Endothelial cell of umbilical vein (primary cell): ENCODE measurements around the gene ZNF319. TPM values are rescaled to one million over a fixed set of nuclear protein-coding genes. Genes with fewer than 3 reads are reported as not detected.

Experiments used
- BruUV-seq: library from RNA; stranded (reverse); fragments of 400-500 nt; replicated peaks from 2 replicates; lab custom pipeline; 2021; lab: Mats Ljungman, UMichigan
- CTCF ChIA-PET: fragments of 300-600, 350-600 bp; sonication (Branson Sonifier 250); formaldehyde crosslinking; loops from one replicate; lab custom pipeline; 2021; ENCODE audit warnings: antibody characterized with exemption, inconsistent platforms; lab: Charles Lee
- POLR2A ChIA-PET: fragments of 300-600, 350-600 bp; sonication (Branson Sonifier 250); formaldehyde crosslinking; loops from one replicate; lab custom pipeline; 2021; ENCODE audit warnings: antibody characterized with exemption, inconsistent platforms; lab: Charles Lee
- DNase-seq: peaks from one replicate; pipeline ENCODE4 v3.0.0-alpha.2; 2011; ENCODE audit warnings: low read depth, low spot score
- FAIRE-seq: peaks from 2 replicates; lab custom pipeline; 2011; peaks lifted over from hg19 to GRCh38; lab: Jason Lieb, UNC
- H2AFZ ChIP-seq: 2 replicates; pipeline ENCODE4 v1.6.0; 2012; ENCODE audit warnings: low read depth, low read length, control low read depth, inconsistent platforms
- H3K27ac ChIP-seq: 2 replicates; pipeline ENCODE4 v1.5.1; 2011; ENCODE audit warnings: low read depth, mild to moderate bottlenecking, control low read depth, low read length, moderate library complexity; ENCODE audit not compliant: insufficient read depth
- H3K27me3 ChIP-seq, 2 experiments: 2 replicates each; pipeline versions ENCODE4 v1.6.0 to v1.6.1; 2011; ENCODE audit warnings: low read length in 2 of 2, mixed read lengths in 1 of 2; ENCODE audit not compliant: control insufficient read depth in 2 of 2, insufficient read depth in 2 of 2
- H3K36me3 ChIP-seq, 2 experiments: 2 replicates in 1 of 2; 3 replicates in 1 of 2; pipeline ENCODE4 v1.5.1; 2011; ENCODE audit warnings: low read length in 2 of 2, mild to moderate bottlenecking in 1 of 2, moderate library complexity in 1 of 2; ENCODE audit not compliant: control insufficient read depth in 2 of 2, insufficient read depth in 2 of 2; ENCODE audit errors: extremely low read depth in 1 of 2
- H3K4me1 ChIP-seq: 3 replicates; pipeline ENCODE4 v1.5.1; 2011; ENCODE audit warnings: mild to moderate bottlenecking, low read length; ENCODE audit not compliant: control insufficient read depth, insufficient read depth; ENCODE audit errors: extremely low read depth
- H3K4me2 ChIP-seq: 2 replicates; pipeline ENCODE4 v1.6.1; 2011; ENCODE audit warnings: low read length, control low read depth, mixed read lengths; ENCODE audit not compliant: insufficient read depth
- H3K4me3 ChIP-seq, 3 experiments: fragments of 200-600 bp in 1 of 3; sonication (generic), shearing (Covaris generic) in 1 of 3; replicated peaks in 1 of 3; 2 replicates each; pipeline ENCODE4 v1.5.1; 2011 to 2016; ENCODE audit warnings: control low read depth in 3 of 3, low read length in 3 of 3, mild to moderate bottlenecking in 2 of 3, inconsistent platforms in 1 of 3, low read depth in 1 of 3, moderate library complexity in 1 of 3; ENCODE audit not compliant: insufficient read depth in 1 of 3
- H3K79me2 ChIP-seq: 2 replicates; pipeline ENCODE4 v1.6.0; 2012; ENCODE audit warnings: low read length, inconsistent platforms; ENCODE audit not compliant: control insufficient read depth, insufficient read depth
- H3K9ac ChIP-seq: replicated peaks from 2 replicates; pipeline ENCODE3; 2011; ENCODE audit warnings: low read length, control low read depth; ENCODE audit not compliant: insufficient read depth; ENCODE audit errors: extremely low read depth
- H3K9me1 ChIP-seq: replicated peaks from 3 replicates; pipeline ENCODE4 v1.6.0; 2011; ENCODE audit warnings: mild to moderate bottlenecking, low read length; ENCODE audit not compliant: control insufficient read depth, insufficient read depth; ENCODE audit errors: extremely low read depth
- H3K9me3 ChIP-seq: replicated peaks from 2 replicates; pipeline ENCODE4 v1.5.1; 2012; ENCODE audit warnings: low read length, inconsistent platforms; ENCODE audit not compliant: control insufficient read depth, insufficient read depth
- H4K20me1 ChIP-seq: replicated peaks from 2 replicates; pipeline ENCODE3; 2011; ENCODE audit warnings: mild to moderate bottlenecking, low read length; ENCODE audit not compliant: control insufficient read depth, insufficient read depth; ENCODE audit errors: extremely low read depth
- CTCF ChIP-seq, 2 donors: IDR thresholded peaks; 1 replicate in 1 of 2; 2 replicates in 1 of 2; pipeline ENCODE4 v1.5.1; 2011; ENCODE audit warnings: low read length in 2 of 2, mild to moderate bottlenecking in 2 of 2, moderate library complexity in 2 of 2, control low read depth in 1 of 2, inconsistent platforms in 1 of 2, low read depth in 1 of 2; ENCODE audit not compliant: insufficient read depth in 1 of 2; ENCODE audit errors: extremely low read depth in 1 of 2
- EZH2 ChIP-seq: IDR thresholded peaks from 2 replicates; pipeline ENCODE4 v1.6.1; 2012; ENCODE audit warnings: borderline replicate concordance, low read depth, mild to moderate bottlenecking, moderate library complexity, low read length, inconsistent platforms; ENCODE audit not compliant: severe bottlenecking
- FOS ChIP-seq: IDR thresholded peaks from 2 replicates; pipeline ENCODE4 v1.6.1; 2011; ENCODE audit warnings: mild to moderate bottlenecking, low read length, moderate library complexity, borderline replicate concordance; ENCODE audit not compliant: insufficient read depth
- GATA2 ChIP-seq: IDR thresholded peaks from 2 replicates; pipeline ENCODE4 v1.7.0; 2011; ENCODE audit warnings: low read depth, mild to moderate bottlenecking, moderate library complexity, mixed read lengths, low read length; ENCODE audit not compliant: insufficient read length, insufficient read depth
- JUN ChIP-seq: IDR thresholded peaks from 2 replicates; pipeline ENCODE4 v1.6.1; 2011; ENCODE audit warnings: borderline replicate concordance, low read depth; ENCODE audit not compliant: insufficient read length, insufficient read depth
- MAX ChIP-seq: IDR thresholded peaks from 2 replicates; pipeline ENCODE4 v1.6.1; 2011; ENCODE audit not compliant: insufficient read depth, insufficient read length
- MYC ChIP-seq: IDR thresholded peaks from one replicate; pipeline ENCODE4 v1.6.1; 2011; ENCODE audit warnings: mild to moderate bottlenecking, low read depth, low read length
- POLR2A ChIP-seq: IDR thresholded peaks from 2 replicates; pipeline ENCODE4 v1.6.1; 2012; ENCODE audit warnings: low read depth, mild to moderate bottlenecking, control low read depth, low read length
- POLR2AphosphoS5 ChIP-seq: IDR thresholded peaks from 2 replicates; pipeline ENCODE4 v1.6.1; 2012; ENCODE audit warnings: low read depth, mild to moderate bottlenecking, control low read depth, low read length, moderate library complexity; ENCODE audit not compliant: insufficient read depth
- dilution Hi-C: fragments of 300-500 bp; cut with MboI; formaldehyde crosslinking; loops from one replicate; pipeline ENCODE4 v1.15.0; 2019; ENCODE audit warnings: low sequenced_read_pairs; ENCODE audit not compliant: extremely low pct_ligation_motif_present
- intact Hi-C: fragments of 100-400 bp; cut with micrococcal nuclease; formaldehyde crosslinking; loops from one replicate; pipeline ENCODE4 v1.10.0; 2022
- polyA plus RNA-seq, 4 experiments: library from polyadenylated mRNA; depleted of rRNA in 3 of 4; stranded (reverse) in 3 of 4; unstranded in 1 of 4; fragments of >200 nt; gene quantifications; 2 replicates each; pipeline versions ENCODE4 v1.2.1 to v1.2.3, GENCODE V29; 2011 to 2012; ENCODE audit warnings: missing spikeins in 1 of 4
- total RNA-seq: library from RNA; stranded (reverse); gene quantifications from 2 replicates; pipeline ENCODE4 v1.2.3, GENCODE V29; 2021

The ZNF319 gene
- total and polyA plus RNA-seq, 2 donors (not counting 3 experiments of a cell fraction or from before 2014, with no cell fraction given): 5.4 to 9.9 TPM

GRCh38 chr16:57946181-57946801 lies 54.2 kb downstream of the ZNF319 start:
- TF ChIP-seq CTCF (IDR thresholded peaks at IDR 0.05; ENCODE audit: extremely low read depth in 1 of 2, insufficient read depth in 1 of 2, low read depth in 1 of 2, low read length in 2 of 2) (no peak), POLR2A (no peak), POLR2AphosphoS5 (no peak), FOS (no peak), MYC (no peak), GATA2 (no peak), EZH2 (no peak), MAX (no peak), JUN (no peak)
- H4K20me1 ChIP-seq: no peaks in the 10 kb centered on the region
- DNase-seq: no peak
- no peak overlapping the region for H3K27ac ChIP-seq
- BruUV-seq: no TSS peak
- no peaks in the 10 kb centered on the region for H3K9me1 ChIP-seq
- ChIA-PET CTCF (interaction anchor here (0.9 to 1.8 kb wide), 2 partner anchors 8 to 12 kb away, joined by 3 to 8 read pairs; no protein-coding TSS in a partner anchor), POLR2A (no interaction called here)
- H3K79me2 ChIP-seq: no peaks in the 10 kb centered on the region
- H2AFZ ChIP-seq: no peak overlapping the region
- no peak overlapping the region for H3K9ac ChIP-seq
- intact Hi-C loops: no loop called here
- no peaks in the 10 kb centered on the region for H3K9me3 ChIP-seq
- FAIRE-seq: no peak
- no peak overlapping the region for H3K4me3 ChIP-seq
- no peaks in the 10 kb centered on the region for H3K4me1 ChIP-seq
- H3K36me3 ChIP-seq: no peaks in the 10 kb centered on the region
- H3K4me2 ChIP-seq: no peak overlapping the region
- dilution Hi-C loops: no loop called here
- H3K27me3 ChIP-seq: no peaks in the 10 kb centered on the region
